GM10266 (cell line): ENCODE results near the gene TTL.

ENCODE experiments used
- DNase-seq: peaks from one replicate; pipeline ENCODE4 v3.0.0; 2012; ENCODE audit errors: extremely low spot score
- TF ChIP-seq, protein P1 (sequence below): IDR thresholded peaks from 2 replicates; pipeline ENCODE4 v1.5.1; 2012; ENCODE audit warnings: mild to moderate bottlenecking, low read depth; ENCODE audit not compliant: control insufficient read depth, insufficient read depth; ENCODE audit errors: missing control alignments

The TTL gene

DNA sequence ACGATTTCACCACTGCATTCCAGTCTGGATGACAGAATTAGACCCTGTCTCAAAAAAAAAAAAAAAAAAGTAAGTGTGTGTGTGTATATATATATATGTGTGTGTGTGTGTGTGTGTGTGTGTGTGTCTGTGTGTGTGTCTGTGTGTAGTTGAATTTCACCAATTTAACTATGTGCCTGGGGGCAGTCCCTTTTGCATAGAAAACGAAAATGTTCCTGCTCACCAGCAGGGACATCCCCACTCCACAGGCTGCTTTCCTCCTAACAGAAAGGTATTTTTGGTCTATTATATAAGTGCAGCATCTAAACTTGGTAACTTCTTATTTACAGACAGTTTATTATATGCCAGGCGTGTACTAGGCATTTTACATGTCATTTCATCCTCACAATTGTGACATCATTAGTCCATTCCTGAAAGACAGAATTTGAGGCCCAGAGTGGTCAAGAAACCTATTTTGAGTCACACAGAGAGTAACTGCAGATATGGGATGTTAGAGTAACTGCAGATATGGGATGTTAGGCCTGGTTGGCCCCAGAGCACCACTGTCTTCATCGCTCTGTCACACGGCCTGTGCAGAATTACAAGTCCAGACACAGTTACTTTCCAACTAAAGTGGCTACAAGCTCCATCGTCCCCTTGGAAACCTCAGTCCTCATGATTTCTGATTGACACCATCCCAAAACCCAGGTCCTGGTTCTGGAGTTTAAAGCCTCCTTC lies 9.3 kb upstream of the TTL start:
- TF ChIP-seq, protein P1, sequence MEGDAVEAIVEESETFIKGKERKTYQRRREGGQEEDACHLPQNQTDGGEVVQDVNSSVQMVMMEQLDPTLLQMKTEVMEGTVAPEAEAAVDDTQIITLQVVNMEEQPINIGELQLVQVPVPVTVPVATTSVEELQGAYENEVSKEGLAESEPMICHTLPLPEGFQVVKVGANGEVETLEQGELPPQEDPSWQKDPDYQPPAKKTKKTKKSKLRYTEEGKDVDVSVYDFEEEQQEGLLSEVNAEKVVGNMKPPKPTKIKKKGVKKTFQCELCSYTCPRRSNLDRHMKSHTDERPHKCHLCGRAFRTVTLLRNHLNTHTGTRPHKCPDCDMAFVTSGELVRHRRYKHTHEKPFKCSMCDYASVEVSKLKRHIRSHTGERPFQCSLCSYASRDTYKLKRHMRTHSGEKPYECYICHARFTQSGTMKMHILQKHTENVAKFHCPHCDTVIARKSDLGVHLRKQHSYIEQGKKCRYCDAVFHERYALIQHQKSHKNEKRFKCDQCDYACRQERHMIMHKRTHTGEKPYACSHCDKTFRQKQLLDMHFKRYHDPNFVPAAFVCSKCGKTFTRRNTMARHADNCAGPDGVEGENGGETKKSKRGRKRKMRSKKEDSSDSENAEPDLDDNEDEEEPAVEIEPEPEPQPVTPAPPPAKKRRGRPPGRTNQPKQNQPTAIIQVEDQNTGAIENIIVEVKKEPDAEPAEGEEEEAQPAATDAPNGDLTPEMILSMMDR: no peak
- peak; percentile 39 for DNase-seq

DNA sequence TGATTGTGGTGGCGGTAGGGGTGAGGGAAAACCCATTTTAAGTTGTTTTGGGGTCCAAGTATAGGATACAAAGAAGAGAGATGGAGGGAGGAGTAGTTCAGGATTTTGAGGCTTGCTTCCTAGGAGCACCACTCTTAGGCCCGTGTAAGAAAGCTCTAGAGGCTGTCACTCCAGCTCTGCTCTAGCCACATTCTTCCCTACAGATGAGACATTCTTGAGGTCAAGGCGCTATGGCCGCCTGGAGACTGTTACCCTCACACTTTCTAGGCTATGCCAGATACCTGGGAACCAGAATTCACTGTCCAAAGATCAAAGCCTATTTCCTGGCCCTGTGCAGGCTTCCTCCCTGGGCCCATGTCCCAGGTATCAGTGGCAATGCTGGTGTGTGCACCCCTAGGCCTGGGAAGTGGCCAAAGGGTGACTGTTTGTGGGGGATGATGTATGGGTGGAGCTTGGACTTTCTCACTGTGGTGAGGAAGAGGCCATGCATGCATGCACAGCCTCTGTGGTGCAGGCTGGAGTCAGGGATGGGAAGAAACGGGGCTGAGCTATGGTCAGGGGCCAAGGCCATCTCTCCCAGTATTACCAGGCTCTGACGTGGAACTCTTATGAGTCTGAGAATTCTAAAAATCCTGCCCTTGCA lies 7.0 kb upstream of the TTL start:
- no peak for DNase-seq
- TF ChIP-seq, protein P1: no peak

DNA sequence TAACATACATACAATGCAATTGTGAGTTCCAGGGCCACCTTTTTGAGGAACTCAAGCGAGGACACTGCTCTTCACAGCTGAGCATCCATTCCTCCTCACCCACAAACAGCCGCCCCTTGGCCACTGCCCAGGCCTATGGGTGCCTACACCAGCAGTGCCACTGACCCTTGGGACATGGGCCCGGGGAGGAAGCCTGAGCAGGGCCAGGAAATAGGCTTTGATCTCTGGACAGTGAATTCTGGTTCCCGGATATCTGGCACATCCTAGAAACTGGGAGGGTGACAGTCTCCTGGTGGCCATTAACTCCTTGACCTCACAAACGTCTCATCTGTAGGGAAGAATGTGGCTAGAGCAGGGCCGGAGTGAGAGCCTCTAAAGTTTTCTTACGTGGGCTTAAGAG lies 5.5 kb upstream of the TTL start:
- TF ChIP-seq, protein P1: no peak
- DNase-seq: no peak

DNA sequence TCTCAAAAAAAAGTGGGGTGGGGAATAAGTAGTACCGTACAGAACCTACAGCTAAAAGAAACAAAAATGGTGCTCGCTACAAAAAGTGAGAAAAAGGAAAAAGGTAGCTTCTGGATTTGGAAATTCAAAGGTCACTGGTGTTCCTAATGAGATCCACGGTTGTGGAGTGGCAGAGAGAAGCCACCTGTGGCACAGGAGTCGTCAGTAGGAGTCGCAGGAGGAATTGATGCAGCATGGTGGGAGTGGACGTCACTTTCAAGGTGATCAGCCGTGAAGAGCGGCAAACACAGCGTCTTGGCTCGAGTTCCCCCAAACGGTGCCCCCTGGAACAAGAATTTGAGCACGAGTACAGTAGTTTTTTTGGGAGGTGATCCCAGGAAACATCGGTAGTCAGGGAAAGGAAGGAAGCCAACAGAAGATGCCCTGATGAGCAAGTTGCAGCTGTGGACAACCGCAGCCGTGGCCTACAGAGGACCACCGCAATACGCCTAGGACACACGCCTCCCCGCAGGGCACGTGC lies 1.4 kb upstream of the TTL start:
- peak; percentile 43 for DNase-seq
- TF ChIP-seq, protein P1: no peak

DNA sequence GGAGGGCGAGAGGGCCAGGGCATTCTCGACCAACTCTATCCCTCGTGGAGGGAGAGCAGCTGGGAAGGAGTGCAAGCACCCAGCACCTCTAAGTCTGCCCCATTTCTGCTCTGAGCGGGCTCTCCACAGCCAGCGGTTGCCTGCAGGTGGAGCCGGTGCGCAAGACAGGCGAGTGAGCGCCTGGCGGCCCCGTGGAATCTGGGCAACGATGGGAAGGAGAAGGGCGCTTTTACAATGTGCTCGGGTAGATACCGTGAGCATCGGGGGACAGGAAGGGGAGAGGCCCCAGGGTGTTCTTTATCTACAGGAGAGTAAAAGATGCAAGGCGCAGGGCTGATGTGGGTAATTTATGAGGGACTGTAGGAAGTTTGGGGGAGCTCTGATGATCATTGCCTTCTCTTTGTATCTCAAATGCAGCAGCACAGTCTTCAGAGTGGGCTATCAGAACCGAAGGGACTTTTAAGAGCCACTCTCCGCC lies 867 bp upstream of the TTL start:
- DNase-seq: peak; percentile 90
- TF ChIP-seq, protein P1: peak; percentile 96

DNA sequence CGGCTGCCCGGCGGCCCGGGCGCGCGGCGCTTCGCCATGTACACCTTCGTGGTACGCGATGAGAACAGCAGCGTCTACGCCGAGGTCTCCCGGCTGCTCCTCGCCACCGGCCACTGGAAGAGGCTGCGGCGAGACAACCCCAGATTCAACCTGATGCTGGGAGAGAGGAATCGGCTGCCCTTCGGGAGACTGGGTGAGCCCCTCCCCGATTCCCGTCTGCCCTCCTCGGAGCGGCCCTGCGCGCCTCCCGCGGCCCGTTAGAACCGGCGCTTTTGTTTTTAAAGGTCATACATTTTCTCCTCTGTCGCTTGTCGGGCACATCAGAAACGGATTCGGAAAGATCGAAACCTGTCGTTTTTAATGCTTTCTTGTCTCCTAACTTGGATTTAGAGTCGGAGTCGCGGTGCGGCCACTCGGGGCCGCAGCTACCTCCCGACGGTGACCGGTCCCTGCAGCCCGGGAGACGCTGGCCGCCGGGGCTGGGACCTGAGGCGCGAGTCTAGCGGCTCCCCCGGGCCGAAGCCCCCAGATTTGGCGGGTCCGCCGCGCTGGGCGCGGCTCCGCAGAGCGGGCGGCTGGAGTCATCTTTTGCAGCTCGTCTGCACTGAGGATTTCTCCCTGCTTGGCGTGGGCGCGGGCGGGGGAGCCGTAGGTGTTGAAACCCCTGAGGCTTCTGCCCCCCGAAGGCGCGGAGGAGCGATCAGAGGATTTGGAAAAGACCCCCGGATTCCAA lies 519 bp downstream of the TTL start:
- DNase-seq: peak; percentile 48
- TF ChIP-seq, protein P1: no peak
